GM23338 (cell line): ENCODE measurements around the gene RRBP1. TPM values are rescaled to one million over a fixed set of nuclear protein-coding genes. Genes with fewer than 3 reads are reported as not detected.

ENCODE experiments used
- ATAC-seq: fragments of 200-7000 bp; cut with Tn5 transposase; 3 replicates; pipeline ENCODE4 v1.9.1; 2020
- DNase-seq: peaks from one replicate; pipeline ENCODE4 v3.0.0-alpha.2; 2015; ENCODE audit warnings: low spot score
- H2AFZ ChIP-seq: fragments of 200-600 bp; sonication (generic); 2 replicates; pipeline ENCODE4 v1.8.0; 2016; ENCODE audit warnings: antibody characterized with exemption, mild to moderate bottlenecking, moderate library complexity
- H3F3A ChIP-seq: fragments of 200-600 bp; sonication (generic); replicated peaks from 2 replicates; pipeline ENCODE4 v1.8.0; 2017; ENCODE audit warnings: antibody characterized with exemption, mixed run types, low read depth
- H3K27ac ChIP-seq: fragments of 200-600 bp; sonication (generic); 2 replicates; pipeline ENCODE4 v1.6.1; 2016; ENCODE audit warnings: low read depth
- H3K27me3 ChIP-seq: fragments of 200-600 bp; sonication (generic); 2 replicates; pipeline ENCODE4 v1.8.0; 2016; ENCODE audit warnings: mild to moderate bottlenecking, mixed run types, moderate library complexity; ENCODE audit not compliant: insufficient read depth
- H3K36me3 ChIP-seq: fragments of 200-600 bp; sonication (generic); 2 replicates; pipeline ENCODE4 v1.8.0; 2016; ENCODE audit warnings: mild to moderate bottlenecking; ENCODE audit not compliant: insufficient read depth
- H3K4me1 ChIP-seq: fragments of 200-600 bp; sonication (generic); 2 replicates; pipeline ENCODE4 v1.8.0; 2016; ENCODE audit warnings: mild to moderate bottlenecking, moderate library complexity; ENCODE audit not compliant: insufficient read depth
- H3K4me2 ChIP-seq: fragments of 200-600 bp; sonication (generic); 2 replicates; pipeline ENCODE4 v1.7.1; 2017; ENCODE audit warnings: mixed run types
- H3K4me3 ChIP-seq: fragments of 200-600 bp; sonication (generic); 2 replicates; pipeline ENCODE4 v1.6.1; 2016; ENCODE audit warnings: mixed run types
- H3K79me2 ChIP-seq: fragments of 200-600 bp; sonication (generic); replicated peaks from 2 replicates; pipeline ENCODE4 v1.8.0; 2017; ENCODE audit warnings: mild to moderate bottlenecking; ENCODE audit not compliant: insufficient read depth
- H3K9me2 ChIP-seq: fragments of 200-600 bp; sonication (generic); 2 replicates; pipeline ENCODE4 v1.8.0; 2017; ENCODE audit not compliant: insufficient read depth
- H4K20me1 ChIP-seq: fragments of 200-600 bp; sonication (generic); replicated peaks from 2 replicates; pipeline ENCODE4 v1.8.0; 2017; ENCODE audit warnings: mild to moderate bottlenecking; ENCODE audit not compliant: insufficient read depth
- H3K27ac Mint-ChIP-seq: 2 replicates; pipeline ENCODE4 v1.8.0; 2020; ENCODE audit warnings: inconsistent platforms, mild to moderate bottlenecking, moderate library complexity, mixed read lengths
- H3K27me3 Mint-ChIP-seq: 3 replicates; pipeline ENCODE4 v1.8.0; 2022; ENCODE audit warnings: low read depth, mild to moderate bottlenecking, moderate library complexity, mixed read lengths, inconsistent platforms; ENCODE audit not compliant: insufficient read depth, poor library complexity
- H3K36me3 Mint-ChIP-seq: 3 replicates; pipeline ENCODE4 v1.8.0; 2021; ENCODE audit warnings: low read depth, mild to moderate bottlenecking, inconsistent platforms, moderate library complexity, mixed read lengths
- H3K4me1 Mint-ChIP-seq: 3 replicates; pipeline ENCODE4 v1.8.0; 2020; ENCODE audit warnings: mild to moderate bottlenecking, inconsistent platforms, mixed read lengths
- H3K4me3 Mint-ChIP-seq: 3 replicates; pipeline ENCODE4 v1.8.0; 2021; ENCODE audit warnings: moderate library complexity, mild to moderate bottlenecking, inconsistent platforms, mixed read lengths
- H3K9me3 Mint-ChIP-seq: 3 replicates; pipeline ENCODE4 v1.8.0; 2020; ENCODE audit warnings: moderate library complexity, mild to moderate bottlenecking, inconsistent platforms, mixed read lengths
- CREB1 ChIP-seq: fragments of 250-450 bp; sonication (Bioruptor Pico); IDR thresholded peaks from 2 replicates; pipeline ENCODE4 v1.5.0; 2020; ENCODE audit warnings: low read depth, mild to moderate bottlenecking, moderate library complexity
- CTCF ChIP-seq, 2 experiments: fragments of 200-600 bp in 1 of 2; sonication (generic) in 1 of 2; conservative IDR thresholded peaks; 2 replicates each; pipeline versions ENCODE4 v1.5.1 to v1.6.1; 2016 to 2017; ENCODE audit warnings: antibody characterized with exemption in 2 of 2, low read depth in 2 of 2, mild to moderate bottlenecking in 2 of 2, moderate library complexity in 1 of 2
- EZH2 ChIP-seq: fragments of 200-600 bp; sonication (generic); IDR thresholded peaks from one replicate; pipeline ENCODE4 v1.8.0; 2017; ENCODE audit warnings: antibody characterized with exemption, mild to moderate bottlenecking, low read depth; ENCODE audit not compliant: unreplicated experiment
- EZH2phosphoT487 ChIP-seq: fragments of 200-600 bp; sonication (generic); IDR thresholded peaks from one replicate; pipeline ENCODE4 v1.8.1; 2018; ENCODE audit warnings: antibody characterized with exemption; ENCODE audit not compliant: unreplicated experiment
- NANOG ChIP-seq: IDR thresholded peaks from 2 replicates; pipeline ENCODE4 v1.6.1; 2016; ENCODE audit warnings: antibody characterized with exemption, borderline replicate concordance
- POLR2AphosphoS5 ChIP-seq: IDR thresholded peaks from 2 replicates; pipeline ENCODE4 v1.6.1; 2016; ENCODE audit warnings: antibody characterized with exemption, low read depth
- REST ChIP-seq: IDR thresholded peaks from one replicate; pipeline ENCODE4 v1.6.1; 2018; ENCODE audit warnings: antibody characterized with exemption; ENCODE audit not compliant: unreplicated experiment
- ZNF114 ChIP-seq: fragments of 250-450 bp; sonication (Bioruptor Pico); IDR thresholded peaks from 2 replicates; pipeline ENCODE4 v1.5.0; 2020; ENCODE audit warnings: mild to moderate bottlenecking, moderate library complexity
- ZNF331 ChIP-seq: fragments of 250-450 bp; sonication (Bioruptor Pico); IDR thresholded peaks from 2 replicates; pipeline ENCODE4 v1.5.0; 2020; ENCODE audit warnings: low read depth, mild to moderate bottlenecking, moderate library complexity
- polyA plus RNA-seq: library from polyadenylated mRNA; unstranded; fragments of >200 nt; fragmentation: Nextera tagmentation; extraction: Ambion mirVana; gene quantifications from 2 replicates; pipeline ENCODE4 v1.2.1, GENCODE V29; 2016
- total RNA-seq: library from RNA; depleted of rRNA; stranded (reverse); fragments of >200 nt; shearing (Covaris generic); gene quantifications from 2 replicates; pipeline ENCODE4 v1.2.3, GENCODE V29; 2014

The RRBP1 gene
- total and polyA plus RNA-seq, 2 experiments from 2014 or later: 105 to 113 TPM

GRCh38 chr20:17642404-17643269, 39.4 kb downstream of the RRBP1 start:
- no peak overlapping the region for H3K4me3 ChIP-seq
- H3K27me3 ChIP-seq: no peaks in the 10 kb centered on the region
- H3K79me2 ChIP-seq: peaks cover 58% of the 10 kb centered on the region
- H3K9me3 Mint-ChIP-seq: no peaks in the 10 kb centered on the region
- H3F3A ChIP-seq: no peaks in the 10 kb centered on the region
- peaks cover 12% of the 10 kb centered on the region for H3K27me3 Mint-ChIP-seq
- H3K4me1 Mint-ChIP-seq: peaks cover 14% of the 10 kb centered on the region; the same call in 1 of the 3 replicates
- TF ChIP-seq CTCF (conservative IDR thresholded peaks at IDR 0.05; ENCODE audit: low read depth in 2 of 2): no peak
- TF ChIP-seq EZH2phosphoT487: no peak
- no peak for ATAC-seq
- peaks cover 6% of the 10 kb centered on the region for H4K20me1 ChIP-seq
- no peak overlapping the region for H3K27ac ChIP-seq
- H3K4me1 ChIP-seq: peaks cover 5% of the 10 kb centered on the region; the same call in 1 of the 2 replicates
- H3K9me2 ChIP-seq: no peaks in the 10 kb centered on the region
- no peaks in the 10 kb centered on the region for H3K36me3 ChIP-seq
- no peak overlapping the region for H3K4me3 Mint-ChIP-seq
- peaks cover 17% of the 10 kb centered on the region for H3K36me3 Mint-ChIP-seq
- H3K27ac Mint-ChIP-seq: no peak overlapping the region
- no peak for DNase-seq
- H3K4me2 ChIP-seq: no peak overlapping the region
- no peak overlapping the region for H2AFZ ChIP-seq

- Histone ChIP-seq H3K4me1 (peaks cover 5% of the 10 kb centered on the region; the same call in 1 of the 2 replicates), H4K20me1 (peaks cover 5% of the 10 kb centered on the region), H3K27me3 (no peaks in the 10 kb centered on the region), H3K79me2 (peaks cover 52% of the 10 kb centered on the region), H3K4me3 (no peak overlapping the region), H3K27ac (no peak overlapping the region), H3K36me3 (no peaks in the 10 kb centered on the region), H3K9me2 (no peaks in the 10 kb centered on the region), H2AFZ (no peak overlapping the region), H3F3A (no peaks in the 10 kb centered on the region), H3K4me2 (no peak overlapping the region)
- Mint-ChIP-seq H3K27me3 (peaks cover 12% of the 10 kb centered on the region), H3K4me3 (no peak overlapping the region), H3K4me1 (peaks cover 17% of the 10 kb centered on the region; the same call in 2 of the 3 replicates), H3K27ac (no peak overlapping the region), H3K36me3 (peaks cover 17% of the 10 kb centered on the region), H3K9me3 (no peaks in the 10 kb centered on the region)
- DNase-seq (no peak), ATAC-seq (no peak)
- TF ChIP-seq NANOG (no peak), ZNF331 (CRISPR knock-in tag) (no peak), EZH2 (no peak)
Observed at GRCh38 chr20:17641993-17642392, 40.0 kb downstream of the RRBP1 start.

DNA sequence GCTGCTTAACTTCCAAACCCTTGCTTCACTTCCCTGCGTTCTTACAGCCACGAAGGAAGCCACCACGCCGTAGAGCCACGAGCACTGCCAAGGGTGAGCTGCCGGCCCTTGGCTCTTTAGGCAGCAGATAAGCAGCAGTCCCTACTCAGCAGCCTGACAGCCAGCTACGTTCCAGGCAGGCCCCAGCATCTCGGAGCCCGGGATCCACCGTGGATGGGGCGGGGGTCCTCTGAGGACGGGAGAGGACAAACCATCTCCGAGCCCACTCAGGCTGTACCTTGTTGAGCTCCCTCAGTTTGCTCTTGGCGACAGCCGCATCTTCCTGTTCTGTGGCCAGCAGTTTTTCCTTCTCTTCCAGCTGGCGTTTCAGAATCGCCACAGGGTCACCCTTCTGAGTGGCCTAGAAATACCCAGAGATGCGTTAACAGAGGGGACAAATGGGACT, 40.5 kb downstream of the RRBP1 start:
- ATAC-seq: no peak
- H3K4me2 ChIP-seq: no peak overlapping the region
- TF ChIP-seq EZH2phosphoT487: no peak
- TF ChIP-seq POLR2AphosphoS5: no peak
- TF ChIP-seq ZNF331 (CRISPR knock-in tag): no peak
- TF ChIP-seq REST: no peak
- no peak for TF ChIP-seq CTCF (conservative IDR thresholded peaks at IDR 0.05; ENCODE audit: low read depth in 2 of 2)
- no peak for TF ChIP-seq EZH2
- no peak for TF ChIP-seq NANOG
- TF ChIP-seq ZNF114 (CRISPR knock-in tag): no peak
- TF ChIP-seq CREB1 (CRISPR knock-in tag): no peak

More for the DNA sequence above, 40.5 kb downstream of the RRBP1 start:
- Histone ChIP-seq H3K36me3 (no peaks in the 10 kb centered on the region), H3K27me3 (no peaks in the 10 kb centered on the region), H3F3A (no peaks in the 10 kb centered on the region), H3K9me2 (no peaks in the 10 kb centered on the region), H3K79me2 (peaks cover 48% of the 10 kb centered on the region), H3K4me1 (peaks cover 5% of the 10 kb centered on the region; the same call in 1 of the 2 replicates), H3K27ac (no peak overlapping the region), H3K4me3 (no peak overlapping the region), H2AFZ (no peak overlapping the region), H4K20me1 (peaks cover under 1% of the 10 kb centered on the region)
- H3K9me3 Mint-ChIP-seq: no peaks in the 10 kb centered on the region
- no peak overlapping the region for H3K4me3 Mint-ChIP-seq
- no peak overlapping the region for H3K27ac Mint-ChIP-seq
- H3K36me3 Mint-ChIP-seq: peaks cover 18% of the 10 kb centered on the region
- DNase-seq: no peak
- H3K4me1 Mint-ChIP-seq: peaks cover 20% of the 10 kb centered on the region; the same call in 2 of the 3 replicates
- peaks cover 12% of the 10 kb centered on the region for H3K27me3 Mint-ChIP-seq
